ENCODE data around the gene ELMO1. TPM values are rescaled to one million over a fixed set of nuclear protein-coding genes. Genes with fewer than 3 reads are reported as not detected.

The ELMO1 gene
- total RNA-seq, 1 donor: under 0.01 TPM

- H3K4me3 ChIP-seq (ENCODE audit: low read depth, low read length): no peak overlapping the region
- no peak for DNase-seq (ENCODE audit: low read depth)
- TF ChIP-seq CTCF (IDR thresholded peaks at IDR 0.05; ENCODE audit: insufficient read depth, low read depth, low read length): no peak
Measured at GRCh38 chr7:37006764-37007163, 441.9 kb downstream of the ELMO1 start.

DNA sequence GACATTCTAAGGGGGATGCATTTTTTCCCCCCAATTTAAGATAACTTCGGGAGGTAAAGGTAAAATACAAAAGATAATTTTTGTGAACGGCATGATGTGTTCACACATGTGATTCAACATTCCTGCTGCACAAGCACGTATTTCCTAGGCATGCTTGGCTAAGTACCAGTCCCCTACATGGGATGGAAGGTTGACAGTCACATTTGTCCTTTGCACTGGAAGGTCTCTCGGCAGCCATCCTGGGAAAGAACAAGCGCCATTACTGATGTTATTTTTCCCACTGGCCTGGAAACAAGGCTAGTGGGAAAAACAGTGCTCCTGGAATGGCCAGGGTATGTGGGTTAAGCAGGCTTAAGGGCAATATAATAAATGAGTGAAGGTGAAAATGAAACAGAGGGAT, 448.2 kb downstream of the ELMO1 start:
- DNase-seq (ENCODE audit: low read depth): no peak
- H3K4me3 ChIP-seq (ENCODE audit: low read depth, low read length): no peak overlapping the region

GRCh38 chr7:36999626-37000485, 448.8 kb downstream of the ELMO1 start:
- TF ChIP-seq CTCF (IDR thresholded peaks at IDR 0.05; ENCODE audit: insufficient read depth, low read depth, low read length): no peak
- DNase-seq (ENCODE audit: low read depth): no peak
- no peak overlapping the region for H3K4me3 ChIP-seq (ENCODE audit: low read depth, low read length)

More for the DNA sequence above, 448.2 kb downstream of the ELMO1 start:
- TF ChIP-seq CTCF (IDR thresholded peaks at IDR 0.05; ENCODE audit: insufficient read depth, low read depth, low read length): no peak

DNA sequence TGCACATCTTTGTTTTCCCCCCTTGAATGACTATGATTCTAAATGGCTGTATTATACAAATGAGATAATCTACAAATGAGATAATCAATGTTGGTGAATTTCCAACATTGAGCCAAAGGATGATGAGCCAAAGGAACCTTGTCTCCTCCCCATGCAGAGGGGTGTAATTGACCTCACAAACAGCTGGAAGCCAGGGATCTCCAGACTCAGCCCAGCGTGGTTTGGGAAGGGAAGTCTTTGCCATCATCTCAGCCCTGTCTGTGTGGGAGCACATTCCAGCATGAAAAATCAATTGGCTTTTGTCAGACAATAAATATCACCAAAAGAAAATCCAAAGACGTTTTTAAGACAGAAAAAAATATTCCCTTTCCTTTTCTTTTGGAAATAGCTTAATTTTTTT, 452.9 kb downstream of the ELMO1 start:
- no peak for TF ChIP-seq CTCF (IDR thresholded peaks at IDR 0.05; ENCODE audit: insufficient read depth, low read depth, low read length)
- DNase-seq (ENCODE audit: low read depth): no peak
- no peak overlapping the region for H3K4me3 ChIP-seq (ENCODE audit: low read depth, low read length)

- TF ChIP-seq CTCF (IDR thresholded peaks at IDR 0.05; ENCODE audit: insufficient read depth, low read depth, low read length): no peak
- no peak for DNase-seq (ENCODE audit: low read depth)
Measured at GRCh38 chr7:36994456-36995112, 454.1 kb downstream of the ELMO1 start.

DNA sequence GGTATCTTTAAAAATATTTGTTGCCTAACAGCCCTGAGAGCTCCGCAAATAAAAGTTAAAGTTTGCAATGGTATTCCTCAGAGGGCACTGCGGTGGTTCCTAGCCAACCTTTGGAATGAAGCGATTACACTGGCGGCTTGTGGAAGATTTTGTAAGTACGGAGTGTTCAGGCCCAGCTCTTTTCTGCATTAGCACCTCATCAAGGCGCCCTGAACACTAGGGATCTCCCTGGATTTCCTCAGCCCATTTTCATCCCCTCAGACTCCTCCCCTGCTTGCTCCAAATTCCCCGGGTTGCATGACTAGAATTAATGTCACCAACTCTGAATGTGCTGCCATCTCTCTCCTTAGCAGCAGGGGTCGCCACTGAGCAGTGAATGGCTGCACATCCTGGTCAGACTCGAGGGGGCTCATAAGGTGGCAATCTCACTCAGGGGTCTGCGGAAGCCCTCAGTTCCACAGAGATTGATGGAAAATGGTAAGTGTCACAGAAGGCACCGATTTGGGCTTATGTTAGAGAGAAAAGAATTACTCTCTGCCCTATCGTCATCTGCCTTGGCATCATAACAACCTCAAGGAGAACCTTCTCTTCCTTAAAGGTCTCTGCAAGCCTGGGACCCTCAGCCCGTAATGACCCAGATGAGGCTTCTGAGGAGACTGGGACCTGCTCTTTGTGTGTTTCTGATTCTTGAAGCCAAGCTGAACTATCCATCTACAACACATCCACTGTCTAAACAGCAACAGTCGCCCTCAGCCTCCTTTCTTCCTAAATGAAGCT, 461.5 kb downstream of the ELMO1 start:
- no peak overlapping the region for H3K4me3 ChIP-seq (ENCODE audit: low read depth, low read length)
- TF ChIP-seq CTCF (IDR thresholded peaks at IDR 0.05; ENCODE audit: insufficient read depth, low read depth, low read length): peak; percentile 98
- DNase-seq (ENCODE audit: low read depth): peak; percentile 48

More at GRCh38 chr7:36994456-36995112, 454.1 kb downstream of the ELMO1 start:
- no peak overlapping the region for H3K4me3 ChIP-seq (ENCODE audit: low read depth, low read length)

Measured in fibroblast of villous mesenchyme (primary cell).